GM18519 (cell line): ENCODE data around the gene USP25.
"Not testable (repeated sequence)": the region's sequence is repeated elsewhere in the genome, so short reads cannot be mapped to it uniquely, and the experiment has no call there.

Source experiments
- ATAC-seq: cut with Tn5 transposase; IDR thresholded peaks from one replicate; pipeline ENCODE4 v1.9.1; 2021; ENCODE audit warnings: mild to moderate bottlenecking, moderate library complexity; ENCODE audit not compliant: unreplicated experiment, low FRiP score

USP25 gene

DNA sequence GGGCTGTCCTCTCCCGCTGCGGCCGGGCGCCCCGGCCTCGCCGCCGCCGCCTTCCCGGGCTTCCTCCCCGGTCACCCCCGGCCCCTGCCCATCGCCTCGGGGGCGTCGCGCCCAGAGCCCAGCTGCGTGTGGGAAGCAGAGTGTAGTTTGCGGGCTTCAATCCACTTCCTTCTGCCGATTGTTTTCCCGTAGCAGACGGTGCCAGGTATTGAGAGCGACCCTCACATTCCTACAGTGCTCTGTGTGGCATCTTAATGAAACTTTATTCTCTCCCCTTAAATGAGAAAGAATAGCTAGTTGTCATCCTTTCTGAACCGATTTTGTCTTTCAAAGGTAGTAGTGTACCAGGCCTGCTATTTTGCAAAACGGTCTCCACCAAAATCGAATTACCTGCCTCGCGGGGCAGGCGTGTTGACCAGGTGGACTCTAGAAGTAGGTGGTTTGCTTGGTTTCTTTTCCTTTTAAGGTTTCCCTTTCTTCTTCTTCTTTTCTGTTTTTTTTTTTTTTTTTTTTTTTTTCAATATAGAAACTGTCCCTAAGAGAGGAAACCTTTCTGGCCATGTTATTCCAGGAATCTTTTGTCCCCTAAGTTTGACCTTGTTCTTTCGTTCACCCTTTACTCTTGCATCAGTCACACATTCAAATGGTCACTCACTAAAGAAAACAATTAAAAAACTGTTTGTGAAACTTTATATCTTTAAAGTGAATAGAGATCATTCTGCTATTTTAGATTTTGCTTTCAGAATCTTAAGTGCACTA lies 881 bp downstream of the USP25 start:
- no peak for ATAC-seq

DNA sequence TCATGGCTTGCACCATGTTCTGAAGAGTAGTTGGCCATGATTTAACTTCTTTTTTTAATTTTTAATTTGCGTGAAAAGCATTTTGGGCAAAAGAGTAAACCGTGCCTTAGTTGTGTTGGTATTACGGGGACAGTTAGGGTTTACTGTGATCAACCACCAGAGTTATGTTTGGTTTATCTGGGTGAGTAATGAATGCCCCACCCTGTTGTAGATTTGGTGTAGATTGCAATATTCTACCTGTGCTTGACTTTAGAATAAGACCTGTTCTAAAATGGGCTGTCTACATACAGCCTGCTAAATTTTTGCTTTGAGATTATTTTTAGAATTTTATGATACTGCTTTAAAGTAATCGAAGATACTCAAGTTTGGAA lies 1.4 kb downstream of the USP25 start:
- ATAC-seq, result no peak

DNA sequence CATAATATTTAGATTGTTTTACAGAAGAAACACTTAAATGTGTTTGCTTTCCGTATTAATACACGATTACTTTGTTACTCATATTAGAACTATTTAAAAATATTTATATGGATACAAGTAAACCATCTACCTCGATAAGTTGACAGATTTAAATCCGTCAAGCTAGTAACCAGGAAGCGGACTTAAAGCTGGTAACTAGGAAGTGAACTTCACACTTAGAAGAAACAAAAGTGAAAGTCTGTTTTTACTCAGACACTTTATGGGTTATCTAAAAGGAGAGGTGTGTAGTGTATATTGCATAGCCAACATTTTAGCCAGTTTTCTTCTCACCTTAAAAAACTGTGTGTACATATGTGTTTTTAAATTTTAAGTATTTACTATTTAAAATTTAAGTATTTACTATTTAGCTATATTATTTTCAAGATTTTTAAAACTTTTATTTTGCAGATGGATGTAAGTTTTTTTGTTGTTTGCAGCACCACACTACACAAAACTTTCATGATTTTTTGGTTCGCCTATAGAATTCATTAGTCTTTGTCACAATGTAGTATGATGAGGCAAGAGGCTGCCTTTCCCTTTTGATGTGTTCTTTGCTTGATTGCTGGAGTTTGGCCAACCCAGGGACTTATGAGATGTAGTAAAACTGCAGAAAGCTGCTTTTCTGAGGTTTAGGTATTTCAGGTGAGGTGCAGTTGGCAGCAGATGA lies 2.7 kb downstream of the USP25 start:
- ATAC-seq, result peak; percentile 60

DNA sequence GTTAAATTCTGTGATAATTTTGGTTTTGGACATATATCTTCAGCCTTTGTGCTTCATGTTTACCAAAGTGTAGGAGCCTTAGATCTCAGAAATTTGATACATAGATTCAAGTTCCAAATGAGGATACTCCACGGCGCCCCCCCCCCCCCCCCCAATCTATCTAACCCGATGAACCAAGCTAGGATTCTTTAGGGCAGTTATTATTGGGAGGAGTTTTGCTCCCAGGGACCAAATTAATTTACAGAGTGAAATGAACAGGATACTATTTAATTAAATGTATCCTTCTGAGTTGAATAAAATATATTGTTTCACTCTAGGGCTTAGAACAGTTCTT lies 3.2 kb downstream of the USP25 start:
- no peak for ATAC-seq

DNA sequence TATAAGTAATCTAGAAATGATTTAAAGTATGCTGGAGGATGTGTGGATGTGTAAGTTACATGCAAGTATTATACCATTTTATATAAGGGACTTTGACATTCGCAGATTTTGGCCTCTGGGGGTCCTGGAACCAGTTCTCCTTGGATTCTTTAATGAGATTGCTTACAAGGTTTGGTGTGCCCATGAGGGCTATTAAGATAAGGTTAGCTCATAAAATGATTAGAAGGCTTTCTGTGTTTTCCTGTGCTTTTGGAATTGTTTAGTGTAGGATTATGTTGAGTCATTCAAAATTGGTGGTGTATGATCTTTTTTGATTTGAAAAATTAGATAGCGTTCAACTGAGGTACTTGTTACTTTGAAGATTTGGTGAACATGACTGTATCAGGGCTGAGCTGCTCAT lies 5.6 kb downstream of the USP25 start:
- no peak for ATAC-seq

DNA sequence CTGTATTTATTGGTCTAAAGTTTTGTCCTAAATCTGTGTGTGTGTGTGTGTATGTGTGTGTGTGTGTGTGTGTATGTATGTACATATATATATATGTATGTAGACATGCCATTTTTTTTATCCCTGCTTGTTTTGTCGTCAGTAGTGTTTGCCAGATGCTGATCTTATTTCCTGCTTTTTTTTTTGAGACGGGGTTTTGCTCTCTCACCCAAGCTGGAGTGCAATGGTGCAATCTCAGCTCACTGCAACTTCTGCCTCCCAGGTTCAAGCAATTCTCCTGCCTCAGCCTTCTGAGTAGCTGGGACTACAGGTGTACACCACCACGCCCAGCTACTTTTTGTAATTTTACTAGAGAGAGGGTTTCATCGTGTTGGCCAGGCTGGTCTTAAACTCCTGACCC lies 6.1 kb downstream of the USP25 start:
- ATAC-seq, result not testable (repeated sequence)

DNA sequence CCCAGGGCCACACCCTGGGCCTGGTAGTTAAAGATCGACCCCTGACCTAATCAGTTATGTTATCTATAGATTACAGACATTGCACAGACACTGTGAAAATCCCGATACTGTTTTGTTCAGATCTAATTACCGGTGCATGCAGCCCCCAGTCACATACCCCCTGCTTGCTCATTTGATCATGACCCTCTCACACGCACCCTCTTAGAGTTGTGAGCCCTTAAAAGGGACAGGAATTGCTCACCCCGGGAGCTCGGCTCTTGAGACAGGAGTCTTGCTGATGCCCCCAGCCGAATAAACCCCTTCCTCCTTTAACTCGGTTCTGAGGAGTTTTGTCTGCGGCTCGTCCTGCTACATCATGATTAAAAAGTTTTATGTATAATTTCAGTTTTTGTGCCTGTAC lies 9.0 kb downstream of the USP25 start:
- not testable (repeated sequence) for ATAC-seq

DNA sequence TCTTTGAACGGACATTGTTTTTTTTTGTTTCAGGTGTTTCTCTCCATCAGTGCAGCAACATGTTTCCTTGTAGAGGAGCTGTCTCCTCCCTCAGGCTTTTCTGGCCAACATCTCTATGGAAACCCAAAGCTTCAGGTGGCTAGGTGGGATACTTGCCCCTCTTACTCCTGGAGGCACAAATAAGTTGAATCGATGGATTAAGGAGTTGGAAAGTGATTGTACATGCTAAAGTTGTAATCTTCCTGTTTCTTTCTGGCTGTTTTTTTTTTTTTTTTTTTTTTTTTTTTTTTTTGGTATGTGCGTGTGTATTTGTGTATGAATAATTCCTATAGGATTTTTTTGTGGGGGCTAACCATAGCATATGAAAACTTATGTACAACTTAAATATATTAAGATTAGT lies 10.6 kb downstream of the USP25 start:
- ATAC-seq, result no peak

DNA sequence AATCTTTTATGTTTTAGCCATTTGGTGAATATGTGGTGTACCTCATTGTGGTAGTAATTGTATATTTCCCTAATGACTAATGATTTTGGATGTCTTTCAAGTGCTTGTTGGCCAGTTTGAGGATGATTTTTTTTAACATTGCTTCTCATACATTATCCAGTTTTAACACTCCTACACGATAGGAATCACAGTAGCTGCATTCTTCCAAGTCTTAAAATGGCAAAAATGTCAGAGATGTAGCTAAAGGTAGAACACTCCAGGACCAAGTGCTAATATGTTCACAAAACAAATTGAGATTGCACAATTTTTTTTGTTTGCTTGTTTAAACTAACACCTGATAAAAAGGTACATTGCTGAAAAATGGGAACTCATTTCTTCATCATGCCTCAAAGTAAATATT lies 11.7 kb downstream of the USP25 start:
- no peak for ATAC-seq

DNA sequence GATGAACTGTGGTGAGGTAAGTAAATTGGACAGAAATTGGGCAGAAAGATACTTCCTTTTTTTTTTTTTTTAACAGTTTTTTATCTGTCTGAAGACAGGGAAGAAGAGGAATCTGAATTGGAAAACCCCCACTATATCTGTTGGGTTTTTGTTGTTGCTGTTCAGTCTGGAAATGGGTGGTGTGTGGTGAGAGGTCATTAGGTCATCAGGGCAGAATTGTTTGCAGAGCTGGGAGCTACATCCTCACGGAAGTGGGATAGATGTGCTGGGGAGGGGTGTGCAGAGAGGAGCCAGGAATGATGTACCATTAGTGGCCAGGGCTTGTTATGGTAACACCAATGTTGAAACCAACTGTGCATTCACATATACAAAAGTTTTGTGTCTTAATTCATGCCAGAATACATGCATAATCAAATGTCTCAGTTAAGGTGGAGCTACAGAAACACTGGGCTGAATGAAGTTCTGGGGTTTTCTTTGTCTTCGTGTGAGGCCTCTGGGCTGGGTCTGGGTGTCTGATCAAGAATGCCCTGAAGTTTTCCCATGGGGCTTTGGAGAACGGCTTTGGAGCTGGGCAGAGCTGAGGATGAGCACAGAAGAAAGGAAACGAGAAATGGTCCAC lies 12.4 kb downstream of the USP25 start:
- ATAC-seq, result no peak

DNA sequence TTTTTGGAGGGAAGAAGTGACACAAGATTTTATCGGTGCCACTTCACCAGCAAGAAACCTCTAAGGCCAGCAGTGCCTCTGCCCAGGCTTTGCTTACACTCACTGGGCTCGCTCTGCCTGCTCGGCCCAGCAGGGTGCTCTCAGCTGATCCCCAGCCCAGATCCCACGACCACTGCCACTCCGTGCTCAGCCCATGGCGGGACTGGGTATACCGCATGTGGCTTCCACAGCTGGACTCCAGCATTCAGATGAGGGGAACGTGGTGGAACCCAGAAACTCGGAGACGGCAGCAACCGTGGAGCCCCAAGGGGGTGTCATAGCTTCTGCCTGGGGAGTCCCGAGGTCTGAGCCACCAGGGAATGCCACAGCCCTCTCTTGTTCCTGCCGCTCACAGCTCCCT lies 12.9 kb downstream of the USP25 start:
- no peak for ATAC-seq

DNA sequence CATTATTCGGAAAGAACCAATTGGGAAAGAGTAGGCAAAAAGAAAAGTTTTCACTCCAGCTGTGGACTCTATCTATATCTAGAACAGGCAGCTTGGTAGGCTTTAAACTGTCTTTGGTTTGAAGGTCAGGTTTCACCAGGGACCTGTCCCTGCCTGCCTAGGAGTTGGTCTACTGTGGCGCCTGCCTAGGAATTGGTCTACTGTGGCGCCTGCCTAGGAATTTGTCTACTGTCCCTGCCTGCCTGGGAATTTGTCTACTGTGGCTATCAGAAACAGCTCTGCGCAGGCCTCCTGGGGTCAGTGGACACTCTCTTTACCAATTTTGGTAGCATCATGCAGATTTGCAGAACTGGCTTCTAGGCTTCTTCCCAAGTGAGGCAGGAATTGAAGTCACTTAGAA lies 13.8 kb downstream of the USP25 start:
- no peak for ATAC-seq

DNA sequence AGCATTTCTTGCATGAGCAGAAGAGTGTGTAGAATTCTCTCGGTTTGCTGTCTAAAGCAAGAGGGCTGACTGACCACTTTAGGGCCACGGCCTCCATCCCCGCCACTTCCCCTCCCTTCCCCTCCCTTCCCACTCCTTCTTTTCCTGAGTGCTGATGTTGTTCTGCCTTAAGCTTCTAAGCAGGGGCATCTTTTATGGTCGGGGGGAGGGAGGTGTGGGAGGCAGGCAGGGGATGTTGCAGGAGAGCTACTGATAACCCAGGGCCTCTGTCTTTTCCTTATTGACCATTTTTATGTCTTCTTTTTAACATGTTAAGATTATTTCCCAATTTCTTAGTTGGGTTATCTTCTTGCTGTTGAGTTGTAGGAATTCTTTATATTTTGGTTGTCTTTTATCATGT lies 15.1 kb downstream of the USP25 start:
- no peak for ATAC-seq

DNA sequence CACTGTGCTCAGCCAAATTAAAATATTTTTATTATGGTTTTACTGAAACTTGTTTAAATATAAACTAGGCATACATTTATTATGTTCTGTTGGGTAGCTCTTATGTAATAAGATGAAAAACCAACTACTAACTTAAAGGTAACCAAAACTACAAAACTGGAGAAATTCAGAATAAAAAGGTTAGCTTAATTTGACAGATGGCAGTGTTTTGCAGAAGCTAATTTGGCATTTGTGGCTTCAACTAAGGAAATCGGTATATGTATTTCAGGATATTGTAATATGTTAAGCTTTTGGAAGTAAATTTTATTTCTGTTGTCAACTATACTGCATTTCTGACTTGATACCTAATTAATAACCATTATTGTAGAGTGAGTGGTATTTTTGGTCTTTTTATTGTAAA lies 18.8 kb downstream of the USP25 start:
- no peak for ATAC-seq

DNA sequence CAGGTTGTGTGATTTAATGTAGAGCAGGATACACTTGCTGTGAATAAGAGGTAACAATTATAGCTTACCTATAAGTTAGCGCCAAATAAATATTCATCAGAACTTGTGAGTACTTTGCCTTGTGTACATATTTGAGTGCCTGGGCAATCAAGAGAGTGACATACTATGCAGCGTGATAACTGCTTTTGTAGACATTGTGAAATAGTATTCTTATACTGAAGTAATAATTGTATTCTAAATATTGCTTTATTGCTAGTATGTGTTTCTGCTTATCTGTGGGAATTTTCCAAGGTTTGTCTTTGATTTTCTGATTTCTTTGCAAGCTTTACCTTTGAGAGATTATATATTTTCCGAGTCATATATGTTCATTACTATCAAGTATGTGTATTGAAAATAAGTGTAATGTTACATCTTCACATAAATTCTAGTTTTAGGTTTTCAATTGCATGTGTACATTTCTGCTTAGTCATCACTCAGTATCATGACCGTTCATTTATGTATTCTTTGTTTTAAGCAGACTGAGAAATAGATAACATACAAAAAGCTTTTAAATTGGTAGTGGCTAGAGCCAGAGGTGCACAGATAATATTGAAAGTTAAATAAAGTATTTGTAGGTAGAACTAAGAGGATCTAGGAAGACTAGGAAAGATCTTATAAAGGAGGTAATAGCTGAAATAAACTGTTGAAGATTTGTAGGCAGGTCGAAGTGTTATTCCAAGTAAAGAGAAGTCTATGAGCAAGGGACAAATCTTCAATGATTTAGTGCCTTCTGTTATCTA lies 19.5 kb downstream of the USP25 start:
- no peak for ATAC-seq

DNA sequence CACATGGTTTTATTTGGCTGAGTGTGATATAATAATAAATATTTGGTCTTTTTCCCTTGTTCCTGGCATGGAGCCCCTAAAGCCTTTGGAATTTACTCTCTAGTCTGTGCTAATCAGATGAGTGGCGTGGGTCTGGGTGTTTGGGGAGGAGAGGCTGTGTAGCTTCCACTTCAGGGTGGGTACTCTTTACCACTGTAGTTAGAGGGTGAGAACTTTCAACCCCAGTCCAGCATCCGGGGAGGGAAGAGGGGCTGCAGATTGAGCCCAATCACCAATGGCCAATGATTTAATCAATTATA lies 20.0 kb downstream of the USP25 start:
- ATAC-seq, result no peak

DNA sequence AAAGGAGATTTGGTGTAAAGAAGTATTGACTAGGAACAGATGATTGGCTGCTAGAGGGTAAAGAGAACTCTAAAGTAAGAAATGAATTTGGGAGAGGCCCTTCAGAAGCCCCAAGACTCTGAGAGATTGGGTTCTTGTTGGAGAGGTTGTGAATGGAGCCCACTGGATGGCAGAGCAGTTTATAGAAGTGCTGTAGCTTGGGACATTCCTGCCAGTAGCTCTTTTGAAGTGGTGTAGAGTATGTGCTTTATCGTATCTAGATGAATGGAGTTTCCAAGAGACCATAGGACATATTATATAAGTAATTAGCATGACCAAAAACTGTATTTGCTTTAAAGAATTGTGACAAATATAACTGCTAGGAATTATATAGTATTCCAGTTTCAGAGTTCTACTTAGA lies 21.3 kb downstream of the USP25 start:
- ATAC-seq, result no peak

DNA sequence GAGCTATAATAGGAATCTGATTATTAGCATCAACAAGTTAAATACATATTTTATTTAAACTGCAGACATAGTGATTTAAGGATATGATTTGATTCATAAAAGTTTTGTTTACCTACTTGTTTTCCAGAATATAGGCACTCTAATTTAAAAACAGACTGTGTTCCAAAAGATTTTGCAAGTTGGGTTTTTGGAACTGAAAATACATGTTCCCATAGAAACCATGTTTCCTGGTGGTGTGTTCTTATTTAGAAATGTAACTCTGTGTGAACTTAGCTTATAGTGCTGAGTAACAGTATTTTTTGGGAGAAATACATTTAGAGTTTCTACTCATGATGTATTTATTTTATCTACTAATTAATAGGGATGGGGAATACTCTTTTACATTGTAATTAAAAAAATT lies 21.8 kb downstream of the USP25 start:
- ATAC-seq, result no peak

DNA sequence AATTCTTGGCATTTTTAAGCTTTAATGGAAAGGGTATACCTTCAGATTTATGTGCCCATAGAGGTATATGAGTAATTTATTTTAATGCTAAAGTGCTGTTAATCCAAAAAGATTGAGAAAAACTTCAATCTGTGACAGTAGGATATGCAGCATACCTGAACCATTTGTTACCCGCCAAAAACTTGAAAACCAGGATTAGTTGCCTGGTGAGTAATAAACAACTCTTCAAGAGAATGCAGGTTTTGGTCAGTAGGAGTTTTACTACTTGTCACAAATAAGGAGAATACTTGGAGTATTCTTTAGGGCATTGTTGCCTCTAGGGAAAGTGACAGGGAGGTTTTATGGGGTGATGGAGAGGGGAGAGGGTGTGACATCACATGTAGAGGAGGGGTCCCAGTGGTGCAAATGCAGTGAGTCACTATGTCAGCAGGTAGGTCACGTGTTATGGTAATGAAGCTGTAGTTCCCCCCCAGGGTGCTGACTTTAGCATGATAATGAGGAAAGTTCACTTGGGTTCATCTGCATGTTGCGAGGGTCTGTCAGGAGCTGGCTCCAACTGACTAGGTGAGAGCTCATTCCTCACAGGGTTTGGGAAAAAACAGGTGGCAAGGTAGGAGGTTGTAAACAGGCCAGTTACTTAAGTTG lies 23.1 kb downstream of the USP25 start:
- no peak for ATAC-seq

DNA sequence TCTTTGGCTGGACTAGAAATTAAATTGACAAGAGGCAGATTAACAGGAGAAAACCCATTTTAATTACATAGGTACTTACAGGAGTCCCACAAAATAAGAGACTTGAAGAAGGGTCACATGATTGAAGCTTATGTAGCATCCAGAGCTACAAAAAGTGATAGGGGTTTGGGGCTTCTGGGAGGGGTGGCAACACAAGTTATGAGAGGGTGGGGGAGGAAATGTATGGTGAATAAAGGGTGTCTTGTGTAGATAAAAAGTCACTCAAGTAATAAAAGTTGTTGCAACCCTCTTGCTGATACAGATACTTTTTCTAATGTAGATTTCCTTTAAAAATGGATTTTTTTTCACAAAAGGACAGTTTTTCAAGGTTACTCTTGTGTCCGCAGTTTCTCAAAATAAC lies 24.0 kb downstream of the USP25 start:
- ATAC-seq, result no peak

DNA sequence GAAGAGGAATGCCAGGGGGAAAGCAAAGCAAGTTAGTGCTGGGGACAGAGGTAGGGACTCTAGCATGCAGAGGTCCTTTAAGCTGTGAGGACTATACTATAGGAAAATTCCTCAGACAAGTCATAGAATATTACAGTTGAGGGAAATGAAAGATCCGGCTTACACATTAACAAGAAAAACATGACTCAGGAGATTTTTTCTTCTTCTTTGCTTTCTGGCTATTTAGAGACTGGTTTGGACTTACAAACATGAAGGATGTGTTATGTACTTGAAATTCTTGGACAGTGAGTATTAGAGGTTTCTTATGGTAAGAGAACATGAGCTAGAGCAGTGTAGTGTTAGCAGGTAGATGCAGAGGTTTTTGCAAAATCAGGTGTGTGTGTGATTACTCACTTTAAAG lies 24.9 kb downstream of the USP25 start:
- no peak for ATAC-seq
